ENCODE measurements around the gene MTRF1L.
A peak's percentile ranks its signal among the peaks of the same experiment; 100 is the strongest.
"Not testable (repeated sequence)": the region's sequence is repeated elsewhere in the genome, so short reads cannot be mapped to it uniquely, and the experiment has no call there.

MTRF1L gene

GRCh38 chr6:152966168-152966894, 36.2 kb downstream of the MTRF1L start:
- DNase-seq = not testable (repeated sequence)

DNA sequence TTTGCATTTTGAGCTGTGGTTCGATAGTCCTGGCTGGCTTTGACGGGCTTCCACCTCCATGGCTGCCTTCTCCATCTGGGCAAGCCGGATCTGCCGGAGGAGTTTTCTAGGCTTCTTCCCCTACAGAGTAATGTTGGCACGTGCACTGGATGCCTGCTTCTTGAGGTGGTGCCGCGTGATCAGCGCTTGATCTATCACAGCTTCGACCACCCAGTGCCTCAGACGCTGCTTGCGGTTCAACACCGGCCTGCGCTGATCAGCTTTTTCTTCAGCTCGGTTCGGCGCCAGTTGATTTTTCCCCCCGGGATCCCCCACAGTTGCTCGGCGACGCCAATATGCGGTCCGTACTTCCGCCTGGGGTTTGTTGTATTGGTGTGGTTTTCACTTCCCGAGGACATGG, 43.2 kb downstream of the MTRF1L start:
- DNase-seq = no peak

DNA sequence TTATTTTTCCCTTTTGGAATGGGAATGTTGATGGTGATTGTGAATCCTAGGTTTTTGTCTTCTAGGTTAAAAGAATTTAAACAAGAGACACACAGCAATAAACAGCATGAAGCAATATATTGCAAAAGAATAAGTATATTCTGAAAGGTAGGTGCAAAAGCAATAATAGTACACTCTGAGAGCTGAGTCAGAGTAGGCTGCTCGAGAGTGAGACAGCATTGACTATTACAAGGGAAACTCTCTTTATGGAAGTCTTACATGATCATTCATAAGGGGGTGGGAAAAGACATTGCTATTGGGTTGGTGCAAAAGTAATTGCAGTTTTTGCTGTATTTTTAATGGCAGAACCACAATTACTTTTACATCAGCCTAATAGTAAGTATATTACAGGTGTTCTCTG, 44.7 kb downstream of the MTRF1L start:
- no peak for DNase-seq

GRCh38 chr6:152954443-152954842, 48.1 kb downstream of the MTRF1L start:
- no peak for DNase-seq

DNA sequence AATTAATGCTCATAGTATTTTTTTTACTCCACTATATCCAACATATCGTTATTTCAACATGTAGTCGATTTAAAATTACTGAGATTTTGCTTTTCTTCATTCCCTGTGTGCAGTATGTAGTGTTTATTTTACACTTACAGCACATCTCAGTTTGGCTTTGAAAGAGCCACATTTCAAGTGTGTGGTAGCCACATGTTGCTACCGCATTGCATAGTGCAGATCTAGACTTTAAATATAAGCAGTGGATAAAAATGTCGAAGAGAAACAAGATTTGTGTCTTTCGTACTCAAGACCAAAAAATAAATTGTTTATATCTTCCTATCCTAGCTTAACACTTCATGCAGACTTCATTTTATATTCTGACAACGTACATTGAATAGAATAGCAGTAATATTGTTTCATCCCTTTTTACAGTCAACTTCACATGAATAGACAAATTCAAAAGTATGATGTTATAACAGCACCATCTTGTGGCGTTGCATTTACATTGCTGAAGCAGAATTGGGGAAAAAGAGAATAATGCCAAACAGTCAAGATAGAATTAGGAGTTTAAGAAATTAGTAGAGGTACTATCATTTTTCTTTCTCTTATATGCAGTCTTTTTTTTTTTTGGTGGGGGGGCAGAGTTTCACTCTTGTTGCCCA, 49.5 kb downstream of the MTRF1L start:
- peak; percentile 22 for DNase-seq

GRCh38 chr6:152952045-152952444, 50.5 kb downstream of the MTRF1L start:
- no peak for DNase-seq

DNA sequence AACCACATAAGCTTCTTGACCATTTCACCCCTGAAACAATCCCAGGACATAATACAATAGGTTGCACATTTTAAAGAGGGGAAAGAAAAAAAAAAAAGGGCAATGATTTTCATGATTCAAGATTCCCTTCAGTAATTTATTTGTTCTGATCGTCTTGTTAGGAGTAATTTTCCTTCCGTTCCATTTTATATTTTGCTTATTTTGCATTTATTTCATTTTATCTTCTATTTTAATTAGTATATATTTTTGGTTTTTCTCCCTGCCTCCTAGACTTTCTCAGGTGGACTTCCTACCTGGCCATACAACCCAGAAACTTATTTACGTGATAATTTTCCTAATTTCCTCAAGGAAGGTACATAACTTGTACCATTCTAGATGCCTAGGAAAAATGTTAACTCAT, 52.3 kb downstream of the MTRF1L start:
- DNase-seq = no peak

- peak; percentile 24 for DNase-seq
These were observed 54.2 kb downstream of the MTRF1L start for GRCh38 chr6:152948150-152948768.

GRCh38 chr6:152946995-152947394, 55.5 kb downstream of the MTRF1L start:
- DNase-seq = no peak

- DNase-seq = no peak
These were observed 56.0 kb downstream of the MTRF1L start for GRCh38 chr6:152946484-152946883.

DNA sequence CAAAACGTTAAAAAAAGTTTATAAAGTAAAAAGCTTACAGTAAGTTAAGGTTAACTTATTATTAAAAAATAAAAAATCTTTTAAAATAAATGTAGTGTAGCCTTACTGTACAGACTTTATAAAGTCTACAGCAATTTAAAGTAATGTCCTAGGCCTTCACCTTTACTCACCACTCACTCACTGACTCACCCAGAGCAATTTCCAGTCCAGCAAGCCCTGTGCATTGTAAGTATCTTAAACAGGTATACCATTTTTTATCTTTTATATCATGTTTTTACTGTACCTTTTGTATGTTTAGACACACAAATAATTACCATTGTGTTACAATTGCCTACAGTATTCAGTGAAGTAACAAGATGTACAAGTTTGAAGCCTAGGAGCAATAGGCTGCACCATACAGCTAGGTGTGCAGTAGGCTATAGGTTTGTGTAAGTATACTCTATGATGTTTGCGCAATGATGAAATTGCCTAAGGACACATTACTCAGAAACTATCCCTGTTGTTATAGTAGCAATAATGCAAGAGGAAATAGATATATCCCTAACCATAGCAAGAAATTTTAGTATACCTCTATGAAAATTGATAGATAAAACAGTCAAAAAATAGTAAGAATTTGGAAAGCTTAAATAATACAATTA, 59.1 kb downstream of the MTRF1L start:
- DNase-seq = no peak

DNA sequence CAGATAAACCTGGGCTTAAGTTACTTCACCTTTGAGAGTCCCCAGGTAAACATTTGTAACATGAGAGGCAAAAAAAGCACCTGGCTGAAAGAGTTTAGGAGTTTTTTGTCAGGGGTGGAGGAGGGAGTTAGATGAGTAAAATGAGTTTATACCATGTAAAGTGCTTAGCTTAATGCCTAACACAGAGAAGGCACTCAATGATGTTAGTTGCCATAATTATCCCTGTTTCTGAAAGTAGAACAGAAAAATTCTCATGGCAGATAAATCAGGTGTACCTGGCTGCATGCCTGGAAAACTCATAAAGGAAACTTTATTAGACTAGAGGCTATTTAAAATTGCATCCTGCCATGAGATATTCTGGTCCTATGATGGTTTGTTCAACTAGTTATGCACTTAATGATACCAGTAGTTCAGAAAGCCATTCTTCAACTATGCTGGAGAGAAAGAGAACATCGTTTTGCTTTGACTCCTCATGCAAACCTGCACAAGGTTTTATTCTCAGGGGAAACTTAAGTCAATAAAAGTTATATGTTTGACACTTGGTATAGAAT, 60.1 kb downstream of the MTRF1L start:
- DNase-seq = no peak

- DNase-seq = no peak
These were observed 60.8 kb downstream of the MTRF1L start for GRCh38 chr6:152941746-152942145.
